GM19372 (cell line): ENCODE results near the gene PHB1.
"Not testable (repeated sequence)": the region's sequence is repeated elsewhere in the genome, so short reads cannot be mapped to it uniquely, and the experiment has no call there.

ENCODE experiments used
- ATAC-seq: cut with Tn5 transposase; IDR thresholded peaks from one replicate; pipeline ENCODE4 v1.9.1; 2021; ENCODE audit warnings: mild to moderate bottlenecking, low read depth, moderate library complexity; ENCODE audit not compliant: unreplicated experiment

The PHB1 gene

DNA sequence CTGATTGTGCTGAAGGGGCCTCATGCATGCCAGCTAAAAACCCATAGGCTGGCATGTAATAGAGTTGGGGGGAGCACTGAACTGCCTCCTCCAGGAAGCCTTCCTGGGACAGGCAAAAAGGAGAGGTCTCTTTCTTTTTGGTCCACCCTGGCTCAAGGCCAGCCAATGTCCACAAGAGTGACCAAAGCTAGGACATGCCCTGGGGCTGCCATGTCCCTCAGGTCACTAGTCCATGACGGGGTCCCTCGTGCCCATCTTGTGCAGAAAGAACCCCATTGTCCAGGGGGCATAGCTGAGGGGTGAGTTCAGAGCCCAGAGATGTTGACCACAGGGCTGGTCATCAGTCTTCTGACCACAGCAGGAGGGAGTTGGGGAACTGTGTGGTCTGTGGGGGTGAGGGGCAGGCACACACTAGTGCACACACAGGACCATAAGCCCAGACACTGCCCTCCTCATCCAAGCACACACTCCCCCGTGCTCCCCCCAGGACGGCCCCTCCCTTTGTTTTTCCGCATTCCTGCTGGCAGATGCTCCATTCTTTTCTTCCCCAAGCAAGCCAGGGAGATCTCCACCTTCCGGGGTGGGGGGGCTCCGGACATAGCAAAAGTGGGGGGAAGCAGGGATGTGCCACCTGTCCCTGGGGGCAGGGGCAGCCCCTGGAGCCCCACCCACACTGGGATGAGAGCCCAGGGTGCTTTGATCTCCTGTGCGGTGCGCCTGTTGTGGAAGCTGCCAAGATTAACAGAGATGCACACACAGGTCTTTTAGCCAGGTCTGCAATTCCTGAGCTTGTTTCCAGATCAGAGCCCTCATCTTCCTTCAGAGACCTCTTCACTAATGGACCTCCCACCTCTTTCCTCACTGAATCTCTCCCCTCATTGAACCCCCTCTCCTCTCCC, 25.2 kb upstream of the PHB1 start:
- no peak for ATAC-seq

DNA sequence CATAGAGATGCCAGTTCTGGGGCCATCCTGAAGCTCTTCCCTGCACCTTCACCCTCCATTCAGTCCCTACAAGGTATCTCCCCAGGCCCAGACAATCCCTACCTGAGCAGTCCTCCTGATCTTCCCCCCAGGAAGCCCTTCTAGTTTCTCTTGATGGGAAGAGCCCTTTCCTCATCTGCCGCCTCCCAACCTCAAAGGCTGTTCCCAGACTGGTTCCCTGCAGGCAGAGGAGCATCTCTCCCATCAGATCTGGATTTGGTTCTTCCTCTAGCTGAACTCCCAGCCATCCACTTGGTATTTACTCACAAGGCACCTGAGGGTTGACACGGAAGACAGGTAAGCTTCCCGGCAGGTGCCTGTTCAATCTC, 24.6 kb upstream of the PHB1 start:
- no peak for ATAC-seq

DNA sequence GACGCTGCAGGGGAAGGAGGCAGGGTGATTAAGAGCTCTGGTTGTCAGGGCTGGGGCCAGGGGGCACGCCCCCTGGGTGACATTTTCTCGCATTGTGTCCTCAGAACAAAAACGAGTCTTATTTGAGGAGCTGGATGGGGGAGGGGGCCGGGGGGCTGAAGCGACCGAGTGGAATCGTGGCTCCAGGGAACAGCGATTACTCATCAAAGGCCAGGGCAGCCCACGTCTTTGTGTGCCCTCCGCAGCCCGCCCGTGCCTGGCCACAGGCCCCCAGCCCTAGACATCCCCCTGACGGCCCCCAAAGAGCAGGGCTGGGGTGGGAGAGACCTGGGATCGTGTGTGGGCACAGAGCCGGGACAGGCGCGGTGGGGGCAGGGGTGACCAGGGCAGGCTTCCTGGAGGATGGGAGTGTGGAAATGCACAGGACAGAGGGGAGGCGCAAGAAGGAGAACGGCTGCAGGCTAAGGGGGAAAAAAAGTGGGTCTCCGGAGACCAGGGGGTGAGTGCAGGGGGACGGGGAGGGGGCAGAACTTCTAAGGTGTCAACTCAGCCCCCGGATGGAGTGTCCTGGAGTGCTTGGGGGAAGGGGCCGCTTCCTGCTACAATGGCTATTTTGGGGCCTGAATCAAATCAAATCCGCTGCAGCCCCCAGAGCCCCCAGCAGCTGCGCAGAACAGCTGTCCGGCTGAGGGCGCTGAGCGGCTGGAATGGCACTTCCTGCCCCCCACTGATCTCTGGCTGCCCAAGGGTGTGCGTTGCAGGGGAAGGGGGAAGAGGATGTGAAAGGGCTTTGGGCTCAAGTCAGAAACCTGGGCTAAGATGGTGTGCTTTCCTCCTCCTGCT, 24.0 kb upstream of the PHB1 start:
- ATAC-seq = no peak

DNA sequence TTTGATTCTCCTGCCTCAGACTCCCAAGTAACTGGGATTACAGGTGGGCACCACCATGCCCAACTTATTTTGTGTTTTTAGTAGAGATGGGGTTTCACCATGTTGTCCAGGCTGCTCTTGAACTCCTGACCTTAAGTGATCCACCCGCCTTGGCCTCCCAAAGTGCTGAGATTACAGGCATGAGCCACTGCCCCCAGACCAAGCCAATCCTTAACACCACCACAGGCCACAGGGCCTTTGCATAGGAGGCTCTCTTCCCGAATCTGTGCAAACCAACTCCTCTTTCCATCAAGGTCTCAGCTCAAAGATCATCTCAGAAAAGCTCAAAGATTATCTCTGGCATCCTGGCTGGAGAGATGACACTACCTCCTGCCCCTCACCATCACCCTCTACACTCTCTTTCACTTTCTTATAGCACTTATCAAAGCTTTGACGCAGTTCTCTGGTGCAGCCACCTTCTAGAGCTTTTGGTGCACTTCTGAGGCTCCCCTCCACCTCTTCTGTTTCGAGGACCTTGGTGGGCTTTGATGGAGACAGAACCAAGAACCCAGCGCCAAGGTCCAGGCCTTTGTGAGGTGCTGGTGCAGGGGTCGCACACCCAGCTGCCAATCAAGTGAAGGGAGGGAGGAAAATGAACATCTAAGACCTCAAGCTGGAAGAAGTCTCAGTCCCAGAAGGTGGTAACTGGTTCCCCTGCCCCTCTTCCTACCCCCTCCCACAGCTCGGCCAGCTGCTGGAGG, 23.2 kb upstream of the PHB1 start:
- no peak for ATAC-seq

DNA sequence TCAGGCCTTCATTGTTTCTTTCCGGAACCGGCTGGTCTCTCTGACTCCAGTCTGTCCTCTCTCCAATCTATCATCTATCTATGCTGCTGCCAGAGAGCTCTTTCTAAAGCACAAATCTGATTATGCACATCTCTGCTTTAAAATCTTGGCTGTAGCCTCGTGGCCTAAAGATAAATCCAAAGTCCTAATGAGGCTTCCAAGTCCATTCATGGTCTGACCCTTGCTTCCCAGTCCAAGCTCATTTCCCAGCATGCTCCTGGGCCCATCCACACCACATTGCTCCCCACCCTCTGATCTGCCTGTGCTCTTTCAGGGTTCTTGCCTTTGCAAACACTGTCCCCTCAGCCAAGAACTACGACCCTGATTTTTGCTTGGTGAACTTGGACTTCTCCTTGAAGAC, 21.5 kb upstream of the PHB1 start:
- ATAC-seq = no peak

DNA sequence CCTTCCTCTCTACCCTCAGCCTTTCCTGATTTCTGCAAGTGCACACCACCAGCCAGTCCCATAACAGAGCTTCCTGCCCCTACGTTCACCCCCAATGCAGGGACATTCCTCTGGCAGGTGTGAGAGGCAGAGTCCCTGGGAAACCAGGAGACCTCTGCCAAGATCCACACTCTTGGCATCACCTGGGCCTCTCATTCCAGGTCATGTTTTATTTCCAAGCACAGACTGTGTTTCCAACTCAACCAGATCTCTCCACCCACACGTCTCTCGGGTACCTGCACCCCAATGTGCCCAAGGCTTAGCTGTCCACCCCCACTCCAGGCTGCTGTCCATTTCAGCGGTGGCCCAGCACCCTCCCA, 21.0 kb upstream of the PHB1 start:
- ATAC-seq = no peak

DNA sequence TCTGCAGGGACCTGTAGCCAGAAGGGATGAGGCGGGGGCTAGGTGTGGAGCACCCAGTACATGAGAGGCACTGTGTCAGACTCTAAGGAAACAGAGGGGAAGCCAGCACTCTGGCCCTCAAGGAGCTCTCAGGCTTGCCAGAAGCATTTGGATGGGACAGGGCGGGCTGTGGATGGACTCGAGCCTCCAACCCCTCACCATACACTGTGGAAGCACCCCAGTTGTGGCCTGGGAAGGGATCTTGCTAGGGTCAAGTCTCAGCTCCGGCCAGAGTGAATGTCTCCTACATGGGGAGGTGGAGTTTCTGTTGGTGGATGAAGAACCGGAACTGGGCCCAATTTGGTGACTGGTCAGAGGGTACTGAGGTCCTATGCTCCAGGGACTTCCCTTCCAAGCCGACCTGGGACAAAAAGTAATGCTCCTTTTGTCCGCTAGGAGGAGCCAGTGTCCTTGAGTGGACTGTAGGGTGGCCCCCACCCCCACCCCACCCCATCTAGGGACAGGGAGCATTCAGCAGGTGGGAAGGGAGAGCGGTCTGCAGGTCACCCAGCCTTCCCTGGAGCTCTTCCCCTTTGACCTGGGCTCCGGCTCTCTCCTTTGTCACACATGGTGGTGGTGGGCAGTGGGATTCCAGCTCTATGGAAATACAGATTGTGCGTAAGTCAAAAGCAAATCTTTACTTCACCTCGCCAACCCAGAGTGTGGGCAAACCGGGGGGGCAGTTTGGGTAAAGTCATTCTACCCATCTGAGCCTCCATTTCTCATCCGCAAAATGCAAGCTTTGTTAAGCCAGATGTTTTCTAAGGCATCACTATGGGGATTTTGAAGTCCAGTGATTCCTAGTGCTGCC, 20.4 kb upstream of the PHB1 start:
- ATAC-seq = no peak

DNA sequence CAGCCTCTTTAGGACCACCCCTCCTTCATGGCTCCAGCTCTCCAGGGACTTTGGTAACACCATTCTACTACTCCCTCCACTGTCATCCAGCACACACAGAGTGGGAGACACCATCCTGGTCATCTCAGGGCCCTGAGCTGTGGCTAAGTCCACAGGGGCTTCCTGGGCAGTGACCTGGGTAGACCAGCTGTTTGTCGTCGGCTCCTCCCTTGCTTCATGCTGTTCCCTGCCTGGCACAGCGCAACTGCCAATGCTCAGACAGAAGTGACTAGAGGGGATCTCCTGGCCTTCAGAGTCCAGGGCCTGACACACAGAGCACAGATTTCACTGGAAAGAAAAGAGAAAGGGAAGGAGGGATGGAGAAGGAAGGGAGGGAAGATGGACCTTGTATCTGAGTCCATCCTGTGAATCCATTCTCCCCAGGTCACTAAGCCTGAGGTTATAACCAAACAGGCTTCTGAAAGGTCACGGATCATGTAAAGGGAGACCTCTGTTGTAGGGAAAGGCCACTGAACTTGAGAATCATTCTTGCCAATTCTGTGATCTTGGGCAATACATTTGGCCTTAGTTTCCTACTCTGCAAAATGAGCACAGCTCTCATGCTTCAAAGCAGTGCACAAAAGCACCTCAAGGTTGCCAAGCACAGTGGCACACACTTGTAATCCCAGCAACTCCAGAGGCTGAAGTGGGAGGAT, 18.5 kb upstream of the PHB1 start:
- no peak for ATAC-seq

DNA sequence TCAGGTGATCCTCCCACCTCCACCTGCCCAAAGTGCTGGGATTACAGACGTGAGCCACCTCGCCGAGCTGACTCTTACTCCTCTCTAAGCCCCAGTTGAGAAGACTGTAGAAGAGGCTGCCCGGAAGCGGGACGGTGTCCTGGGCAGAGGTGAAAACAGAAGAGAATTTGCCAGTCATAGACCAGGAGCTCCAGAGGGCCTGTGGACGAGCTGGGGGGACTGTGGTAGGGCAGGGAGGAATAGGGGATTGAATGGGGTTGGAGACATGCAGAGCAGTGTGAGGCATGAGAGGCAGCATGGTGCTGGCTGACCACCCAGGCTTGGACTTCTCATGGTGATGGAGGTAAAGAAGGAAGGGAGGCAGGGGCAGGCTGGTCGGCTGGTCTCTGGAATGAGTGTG, 17.1 kb upstream of the PHB1 start:
- no peak for ATAC-seq

DNA sequence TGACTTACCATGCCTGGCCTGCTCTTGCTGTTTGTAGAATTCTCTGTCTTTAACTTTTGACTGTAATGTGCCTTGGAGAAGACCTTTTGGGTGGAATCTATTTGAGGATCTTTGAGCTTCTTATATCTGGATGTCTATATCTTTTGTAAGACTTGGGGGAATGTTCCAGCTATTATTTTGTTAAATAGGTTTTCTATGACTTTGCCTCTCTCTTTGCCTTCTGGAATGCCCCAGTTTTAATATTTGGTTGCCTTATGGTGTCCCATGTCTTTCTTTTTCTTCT, 10.3 kb upstream of the PHB1 start:
- no peak for ATAC-seq

DNA sequence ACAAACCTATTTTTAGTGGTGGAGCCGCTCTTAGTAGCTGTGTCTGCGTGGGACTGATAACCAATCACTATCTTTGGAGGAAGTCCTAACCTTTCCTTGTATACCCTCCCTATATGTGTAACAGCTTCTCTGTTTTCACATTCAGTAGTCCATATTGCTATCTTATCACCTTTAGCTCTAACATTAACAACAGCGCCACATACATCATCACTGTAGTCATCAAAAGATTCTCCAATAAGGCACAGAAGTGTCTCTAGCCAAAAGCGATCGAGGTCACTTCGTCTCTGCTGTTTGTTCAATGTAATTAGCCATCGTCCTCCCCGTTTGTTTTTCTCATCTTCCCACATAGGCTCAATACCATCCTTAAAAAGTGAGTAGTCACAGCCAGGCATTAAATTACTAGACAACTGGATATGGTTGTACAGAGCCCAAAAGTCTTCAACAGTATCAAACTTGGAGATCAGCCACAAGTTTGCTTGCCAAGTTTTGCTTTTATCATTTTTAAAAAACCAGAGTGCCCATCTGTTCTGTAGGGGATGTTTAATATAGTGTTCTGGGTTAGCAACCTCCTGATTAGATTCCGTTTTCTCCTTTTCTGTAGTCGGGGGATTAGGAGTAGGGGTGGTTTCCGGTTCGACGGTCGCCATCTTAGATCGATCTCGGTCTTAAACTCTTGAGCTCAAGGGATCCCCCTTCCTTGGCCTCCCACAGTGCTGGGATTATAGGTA, 9.8 kb upstream of the PHB1 start:
- not testable (repeated sequence) for ATAC-seq

DNA sequence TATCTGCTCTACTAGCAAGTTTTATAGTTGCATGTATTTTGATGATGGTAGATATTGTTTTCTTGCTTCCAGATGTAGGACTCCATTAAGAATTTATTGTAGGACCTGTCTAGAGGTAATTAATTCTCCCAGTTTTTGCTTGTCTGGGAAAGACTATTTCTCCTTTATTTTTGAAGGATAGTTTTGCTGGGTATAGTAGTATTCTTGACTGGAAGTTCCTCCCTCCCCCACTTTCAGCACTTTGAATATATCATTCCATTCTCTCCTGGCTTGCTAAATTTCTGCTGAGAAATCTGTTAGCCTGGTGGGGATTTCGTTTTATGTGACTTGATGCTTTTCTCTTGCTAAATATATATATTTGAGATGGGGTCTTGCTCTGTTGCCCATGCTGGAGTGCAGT, 8.0 kb upstream of the PHB1 start:
- ATAC-seq = no peak

DNA sequence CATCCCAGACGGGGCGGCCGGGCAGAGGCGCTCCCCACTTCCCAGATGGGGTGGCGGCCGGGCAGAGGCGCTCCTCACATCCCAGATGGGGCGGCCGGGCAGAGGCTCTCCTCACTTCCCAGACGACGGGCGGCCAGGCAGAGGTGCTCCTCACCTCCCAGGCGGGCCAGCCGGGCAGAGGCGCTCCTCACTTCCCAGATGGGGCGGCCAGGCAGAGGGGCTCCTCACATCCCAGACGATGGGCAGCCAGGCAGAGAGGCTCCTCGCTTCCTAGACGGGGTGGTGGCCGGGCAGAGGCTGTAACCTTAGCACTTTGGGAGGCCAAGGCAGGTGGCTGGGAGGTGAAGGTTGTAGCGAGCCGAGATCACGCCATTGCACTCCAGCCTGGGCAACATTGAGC, 5.1 kb upstream of the PHB1 start:
- ATAC-seq = not testable (repeated sequence)

DNA sequence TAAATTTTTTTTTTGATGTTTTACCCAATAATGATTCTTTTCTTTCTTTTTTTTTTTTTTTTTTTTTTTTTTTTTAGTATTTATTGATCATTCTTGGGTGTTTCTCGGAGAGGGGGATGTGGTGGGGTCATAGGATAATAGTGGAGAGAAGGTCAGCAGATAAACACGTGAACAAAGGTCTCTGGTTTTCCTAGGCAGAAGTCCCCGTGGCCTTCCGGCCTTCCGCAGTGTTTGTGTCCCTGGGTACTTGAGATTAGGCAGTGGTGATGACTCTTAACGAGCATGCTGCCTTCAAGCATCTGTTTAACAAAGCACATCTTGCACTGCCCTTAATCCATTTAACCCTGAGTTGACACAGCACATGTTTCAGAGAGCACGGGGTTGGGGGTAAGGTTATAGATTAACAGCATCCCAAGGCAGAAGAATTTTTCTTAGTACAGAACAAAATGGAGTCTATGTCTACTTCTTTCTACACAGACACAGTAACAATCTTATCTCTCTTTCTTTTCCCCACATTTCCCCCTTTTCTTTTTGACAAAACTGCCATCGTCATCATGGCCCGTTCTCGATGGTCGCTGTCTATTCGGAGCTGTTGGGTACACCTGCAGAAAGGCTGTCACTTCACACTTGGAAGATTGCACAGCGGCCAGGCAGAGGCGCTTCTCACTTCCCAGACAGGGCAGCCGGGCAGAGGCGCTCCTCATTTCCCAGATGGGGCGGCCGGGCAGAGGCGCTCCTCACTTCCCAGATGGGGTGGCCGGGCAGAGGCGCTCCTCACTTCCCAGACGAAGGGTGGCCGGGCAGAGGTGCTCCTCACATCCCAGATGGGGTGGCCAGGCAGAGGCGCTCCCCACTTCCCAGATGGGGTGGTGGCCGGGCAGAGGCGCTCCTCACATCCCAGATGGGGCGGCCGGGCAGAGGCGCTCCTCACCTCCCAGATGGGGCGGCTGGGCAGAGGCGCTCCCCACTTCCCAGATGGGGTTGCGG, 4.4 kb upstream of the PHB1 start:
- ATAC-seq = not testable (repeated sequence)

DNA sequence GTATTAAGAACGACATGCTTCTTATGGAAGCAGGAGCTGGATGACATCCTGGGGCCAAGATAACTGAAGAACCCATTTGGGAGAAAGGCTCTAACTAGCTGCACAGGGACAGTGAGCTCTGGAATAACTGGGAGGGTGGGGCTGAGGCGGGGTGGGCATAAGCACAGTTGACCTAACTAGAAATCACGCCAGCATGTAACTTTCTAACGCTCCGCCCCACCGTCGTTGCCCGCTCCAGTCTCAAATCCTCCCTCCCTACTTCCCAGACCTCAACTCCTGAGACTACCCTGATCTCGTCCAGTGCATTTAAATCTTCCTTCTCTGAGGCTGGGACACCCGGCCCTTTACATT, 436 bp downstream of the PHB1 start:
- no peak for ATAC-seq

DNA sequence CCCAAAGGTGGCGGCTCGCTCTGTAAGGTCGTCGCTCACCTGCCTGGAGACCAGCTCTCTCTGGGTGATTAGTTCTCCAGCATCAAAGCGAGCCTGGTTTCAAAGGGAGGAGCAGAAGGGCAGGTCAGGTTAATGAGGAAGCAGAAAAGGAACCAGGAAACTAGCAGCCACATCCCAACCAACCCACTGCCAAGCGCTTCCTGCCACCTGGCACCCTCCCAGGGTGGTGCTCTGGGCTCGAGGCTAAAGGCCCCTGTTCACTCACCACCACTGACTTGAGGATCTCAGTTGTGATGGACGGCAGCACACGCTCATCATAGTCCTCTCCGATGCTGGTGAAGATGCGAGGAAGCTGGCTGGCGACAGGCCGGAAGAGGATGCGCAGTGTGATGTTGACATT, 5.6 kb downstream of the PHB1 start:
- ATAC-seq = no peak

DNA sequence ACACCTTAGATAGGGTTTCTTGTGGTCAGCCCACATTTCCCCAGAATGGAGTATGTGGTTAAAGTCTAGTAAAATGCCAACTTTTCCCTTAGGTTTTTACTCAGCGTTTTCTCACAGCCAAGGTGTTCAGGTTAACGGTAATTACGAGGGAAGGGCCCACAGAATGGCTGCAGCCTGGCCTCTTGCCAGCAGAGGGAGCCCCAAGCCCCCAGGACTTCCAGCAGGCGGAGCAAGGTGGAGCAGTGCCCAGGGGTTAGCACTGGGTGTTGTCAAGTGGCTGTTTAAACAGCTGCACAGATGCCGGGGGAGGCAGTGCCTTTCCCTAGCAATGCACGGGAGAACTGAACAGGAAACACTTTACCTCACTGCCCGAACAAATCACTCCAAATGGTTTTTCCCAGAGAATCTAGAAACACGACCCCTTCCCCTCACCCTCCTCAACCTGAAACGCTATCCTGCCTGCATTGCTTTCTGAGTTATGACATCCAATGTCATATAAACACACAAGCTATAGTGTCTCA, 6.6 kb downstream of the PHB1 start:
- peak; percentile 53 for ATAC-seq

DNA sequence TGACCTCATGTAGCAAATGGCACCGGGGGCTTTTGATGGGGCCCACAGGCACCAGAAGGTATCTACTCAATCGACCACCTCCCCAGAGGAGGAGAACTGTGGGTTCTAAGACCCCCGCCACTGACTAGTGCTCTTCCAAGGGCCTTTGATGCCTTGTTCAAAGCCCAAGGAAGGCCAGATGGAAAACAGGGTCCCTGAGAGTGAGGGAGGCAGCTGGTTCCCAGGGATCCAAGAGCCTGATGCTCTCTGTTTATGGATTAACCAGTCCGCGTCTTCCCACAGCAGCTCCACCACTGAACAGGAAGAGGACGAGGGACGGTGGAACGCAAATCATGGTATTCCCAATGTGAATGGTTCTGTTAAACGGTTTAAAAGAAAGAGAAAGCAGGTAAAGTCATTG, 7.6 kb downstream of the PHB1 start:
- ATAC-seq = no peak
